GM12872 (cell line): ENCODE data around the gene CDK1.

Source experiments
- TF ChIP-seq, protein P1 (sequence below): IDR thresholded peaks from 3 replicates; pipeline ENCODE4 v1.5.1; 2011; ENCODE audit warnings: low read depth, mild to moderate bottlenecking, low read length, moderate library complexity; ENCODE audit not compliant: insufficient read depth

Gene CDK1

DNA sequence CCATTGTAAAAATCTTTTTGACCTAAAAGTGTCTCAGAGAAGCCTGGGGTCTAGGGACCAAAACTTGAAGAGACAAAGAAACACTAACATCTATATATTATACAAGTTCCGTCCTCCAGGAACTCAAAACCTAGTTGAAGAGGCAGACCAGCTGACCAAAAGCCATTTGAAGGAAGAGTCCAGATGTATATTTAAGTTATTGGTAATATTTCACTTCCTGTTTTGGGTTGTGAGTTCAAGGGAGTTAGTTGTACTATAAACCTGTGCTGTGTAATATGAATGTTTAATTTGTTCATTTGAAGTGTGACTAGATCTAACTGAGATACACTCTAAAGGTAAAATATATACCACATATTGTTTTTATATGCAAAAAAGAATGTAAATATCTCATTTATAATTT lies 45.0 kb downstream of the CDK1 start:
- TF ChIP-seq, protein P1, sequence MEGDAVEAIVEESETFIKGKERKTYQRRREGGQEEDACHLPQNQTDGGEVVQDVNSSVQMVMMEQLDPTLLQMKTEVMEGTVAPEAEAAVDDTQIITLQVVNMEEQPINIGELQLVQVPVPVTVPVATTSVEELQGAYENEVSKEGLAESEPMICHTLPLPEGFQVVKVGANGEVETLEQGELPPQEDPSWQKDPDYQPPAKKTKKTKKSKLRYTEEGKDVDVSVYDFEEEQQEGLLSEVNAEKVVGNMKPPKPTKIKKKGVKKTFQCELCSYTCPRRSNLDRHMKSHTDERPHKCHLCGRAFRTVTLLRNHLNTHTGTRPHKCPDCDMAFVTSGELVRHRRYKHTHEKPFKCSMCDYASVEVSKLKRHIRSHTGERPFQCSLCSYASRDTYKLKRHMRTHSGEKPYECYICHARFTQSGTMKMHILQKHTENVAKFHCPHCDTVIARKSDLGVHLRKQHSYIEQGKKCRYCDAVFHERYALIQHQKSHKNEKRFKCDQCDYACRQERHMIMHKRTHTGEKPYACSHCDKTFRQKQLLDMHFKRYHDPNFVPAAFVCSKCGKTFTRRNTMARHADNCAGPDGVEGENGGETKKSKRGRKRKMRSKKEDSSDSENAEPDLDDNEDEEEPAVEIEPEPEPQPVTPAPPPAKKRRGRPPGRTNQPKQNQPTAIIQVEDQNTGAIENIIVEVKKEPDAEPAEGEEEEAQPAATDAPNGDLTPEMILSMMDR = no peak

DNA sequence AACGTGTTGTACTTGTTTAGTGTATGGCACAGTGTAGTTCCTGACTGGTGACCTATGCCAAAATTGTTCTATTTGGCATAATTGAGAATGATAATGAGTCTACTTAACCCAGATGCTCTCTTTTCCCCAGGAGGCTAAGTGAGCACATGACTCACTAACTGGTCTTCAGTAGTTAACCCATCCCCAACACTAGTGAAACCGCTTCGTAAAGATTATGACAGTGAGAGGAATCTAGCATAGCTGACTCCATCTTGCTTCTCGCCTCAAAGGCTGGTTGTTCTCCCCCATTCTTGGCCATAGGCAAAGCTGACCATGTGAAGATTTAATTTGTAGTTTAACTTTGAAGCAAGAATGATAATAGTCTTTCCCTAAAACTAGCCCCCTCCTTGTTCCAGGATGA lies 47.2 kb downstream of the CDK1 start:
- TF ChIP-seq, protein P1 = no peak

DNA sequence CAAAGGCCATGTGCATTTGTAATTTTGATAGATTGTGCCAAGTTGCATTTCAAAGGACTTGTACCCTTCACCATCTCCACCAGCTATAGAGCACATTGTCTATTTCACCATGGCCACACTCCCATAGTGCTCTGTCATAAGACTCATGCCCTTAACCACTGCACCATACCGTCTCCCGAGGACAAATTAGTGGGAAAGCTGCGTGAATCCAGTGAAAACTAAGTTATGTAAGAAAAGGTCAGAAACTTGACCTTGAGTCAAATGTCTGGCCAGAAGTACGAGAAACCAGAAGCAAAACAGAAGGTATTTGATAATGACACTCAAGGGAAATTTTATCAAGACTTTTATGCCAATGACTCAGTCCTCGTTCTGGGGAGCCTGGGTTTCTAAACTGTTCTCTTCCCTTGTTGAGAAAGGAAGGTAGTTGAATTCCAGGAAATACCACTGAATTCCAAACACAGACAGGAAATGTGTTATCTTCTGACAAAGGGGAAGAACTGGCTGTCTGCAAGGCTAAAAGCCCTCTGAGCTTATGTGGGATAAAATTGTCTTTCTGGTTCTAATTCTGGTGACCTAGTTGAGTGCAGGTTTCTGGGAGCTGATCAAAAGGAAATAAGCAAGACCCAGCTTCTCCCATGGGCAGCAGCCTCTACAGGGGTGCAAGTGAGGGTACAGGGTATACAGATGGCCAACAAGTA lies 49.7 kb downstream of the CDK1 start:
- TF ChIP-seq, protein P1 = no peak

DNA sequence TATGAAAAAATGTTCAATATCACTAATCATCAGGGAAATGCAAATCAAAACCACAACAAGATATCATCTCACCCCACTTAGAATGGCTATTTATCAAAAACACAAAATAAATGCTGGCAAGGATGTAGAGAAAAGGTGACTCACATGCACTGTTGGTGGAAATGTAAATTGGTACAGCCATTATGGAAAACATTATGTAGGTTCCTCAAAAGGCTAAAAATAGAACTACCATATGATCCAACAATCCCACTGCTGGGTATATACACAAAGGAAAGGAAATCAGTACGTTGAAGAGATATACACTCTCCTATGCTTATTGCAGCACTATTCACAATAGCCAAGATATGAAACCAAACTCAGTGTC lies 50.2 kb downstream of the CDK1 start:
- TF ChIP-seq, protein P1 = no peak

DNA sequence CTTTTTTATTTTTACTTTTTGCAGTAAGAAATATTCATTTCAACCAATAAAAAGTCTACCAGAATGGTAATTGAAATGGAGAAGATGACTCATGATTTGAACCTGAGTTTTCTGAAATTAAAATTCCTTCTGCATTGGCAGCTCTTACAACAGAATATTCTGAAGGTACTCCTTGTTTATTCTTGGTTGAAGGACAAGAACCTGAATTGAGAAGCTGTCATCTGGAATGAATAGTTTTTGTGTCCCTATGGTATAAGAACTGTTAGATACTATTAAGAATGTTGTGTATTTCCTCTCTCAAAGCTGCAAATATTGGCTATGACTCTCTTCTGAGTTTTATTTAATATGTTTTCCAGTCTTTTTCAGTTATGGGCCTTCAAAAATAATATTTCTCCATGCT lies 56.1 kb downstream of the CDK1 start:
- TF ChIP-seq, protein P1 = no peak

DNA sequence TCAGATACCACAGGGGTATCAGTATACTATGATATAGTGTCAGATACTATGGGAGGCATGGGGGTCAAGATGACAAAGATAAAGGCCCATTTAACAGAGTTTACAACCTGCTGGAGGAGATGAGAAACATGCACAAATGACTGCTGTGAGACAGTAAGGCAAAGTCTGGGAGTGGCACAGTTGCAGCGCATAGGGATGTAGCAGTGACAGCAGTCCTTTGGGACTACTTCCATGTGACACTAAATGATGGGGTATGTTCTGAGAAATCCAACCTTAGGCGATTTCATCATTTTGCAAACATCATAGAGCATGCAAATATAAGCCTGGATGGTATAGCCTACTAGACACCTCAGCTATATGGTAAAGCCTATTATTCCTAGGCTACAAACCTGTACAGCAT lies 56.8 kb downstream of the CDK1 start:
- TF ChIP-seq, protein P1 = no peak

DNA sequence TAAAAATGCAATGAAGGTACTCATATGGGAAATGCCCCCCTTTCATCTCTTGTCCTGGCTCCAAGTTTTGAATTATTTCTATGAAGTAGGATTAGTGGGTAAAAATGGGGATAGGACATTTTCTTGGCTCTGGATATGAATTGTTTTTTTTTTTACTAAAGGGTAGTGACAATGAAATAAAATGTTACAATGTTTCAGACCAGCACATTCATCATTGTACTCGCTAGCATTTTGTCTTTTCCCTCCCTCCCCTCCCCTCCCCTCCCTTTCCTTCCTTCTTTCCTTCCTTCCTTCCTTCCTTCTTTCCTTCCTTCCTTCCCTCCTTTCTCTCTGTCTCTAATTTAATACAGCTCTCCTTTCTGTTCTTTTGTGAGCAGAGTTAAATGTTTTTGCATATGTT lies 64.4 kb downstream of the CDK1 start:
- TF ChIP-seq, protein P1 = no peak
